Uterus (tissue), 2 donors: ENCODE results near the gene CADPS2.

Source experiments
- POLR2A ChIP-seq, 2 donors: fragments of 450-650 bp; IDR thresholded peaks; one replicate each; pipeline ENCODE4 v1.6.1; 2016; ENCODE audit warnings: antibody characterized with exemption in 2 of 2, mild to moderate bottlenecking in 1 of 2, moderate library complexity in 1 of 2
- TF ChIP-seq, protein P1 (sequence below), 4 experiments: fragments of 200-600 bp in 2 of 4; fragments of 450-650 bp in 2 of 4; sonication (generic) in 2 of 4; IDR thresholded peaks; one replicate each; pipeline ENCODE4 v1.5.1; 2016 to 2019; ENCODE audit warnings: antibody characterized with exemption in 4 of 4, mild to moderate bottlenecking in 2 of 4, moderate library complexity in 1 of 4

DNA sequence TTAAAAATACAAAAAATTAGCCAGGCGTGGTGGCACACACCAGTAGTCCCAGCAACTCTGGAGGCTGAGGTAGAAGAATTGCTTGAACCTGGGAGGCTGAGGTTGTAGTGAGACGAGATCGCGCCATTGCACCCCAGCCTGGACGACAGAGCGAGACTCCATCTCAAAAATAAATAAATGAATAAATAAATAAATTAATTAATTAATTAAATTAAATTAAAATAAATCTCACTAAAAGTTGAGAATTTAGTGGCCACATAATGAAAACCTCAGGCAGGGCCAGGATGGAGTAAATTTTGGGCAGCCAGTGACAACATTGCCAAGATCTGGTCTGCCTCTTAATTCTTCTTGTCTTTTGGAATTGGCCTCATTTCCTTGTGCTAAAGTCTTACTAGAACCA lies 394.3 kb downstream of the CADPS2 start:
- TF ChIP-seq, protein P1, sequence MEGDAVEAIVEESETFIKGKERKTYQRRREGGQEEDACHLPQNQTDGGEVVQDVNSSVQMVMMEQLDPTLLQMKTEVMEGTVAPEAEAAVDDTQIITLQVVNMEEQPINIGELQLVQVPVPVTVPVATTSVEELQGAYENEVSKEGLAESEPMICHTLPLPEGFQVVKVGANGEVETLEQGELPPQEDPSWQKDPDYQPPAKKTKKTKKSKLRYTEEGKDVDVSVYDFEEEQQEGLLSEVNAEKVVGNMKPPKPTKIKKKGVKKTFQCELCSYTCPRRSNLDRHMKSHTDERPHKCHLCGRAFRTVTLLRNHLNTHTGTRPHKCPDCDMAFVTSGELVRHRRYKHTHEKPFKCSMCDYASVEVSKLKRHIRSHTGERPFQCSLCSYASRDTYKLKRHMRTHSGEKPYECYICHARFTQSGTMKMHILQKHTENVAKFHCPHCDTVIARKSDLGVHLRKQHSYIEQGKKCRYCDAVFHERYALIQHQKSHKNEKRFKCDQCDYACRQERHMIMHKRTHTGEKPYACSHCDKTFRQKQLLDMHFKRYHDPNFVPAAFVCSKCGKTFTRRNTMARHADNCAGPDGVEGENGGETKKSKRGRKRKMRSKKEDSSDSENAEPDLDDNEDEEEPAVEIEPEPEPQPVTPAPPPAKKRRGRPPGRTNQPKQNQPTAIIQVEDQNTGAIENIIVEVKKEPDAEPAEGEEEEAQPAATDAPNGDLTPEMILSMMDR (IDR thresholded peaks at IDR 0.05) = no peak
- TF ChIP-seq POLR2A (IDR thresholded peaks at IDR 0.05) = no peak
